Endothelial cell of umbilical vein (primary cell): Measurements from ENCODE around the gene CTDP1. TPM values are rescaled to one million over a fixed set of nuclear protein-coding genes. Genes with fewer than 3 reads are reported as not detected.
A peak's percentile ranks its signal among the peaks of the same experiment; 100 is the strongest.

Experiments
- Bru-seq: library from RNA; stranded (reverse); fragments of 400-500 nt; gene quantifications from one replicate; lab custom pipeline; 2021; lab: Mats Ljungman, UMichigan
- BruChase-seq, 2 experiments: library from RNA; stranded (reverse); fragments of 400-500 nt; gene quantifications; one replicate each; lab custom pipeline; 2021; lab: Mats Ljungman, UMichigan
- BruUV-seq: library from RNA; stranded (reverse); fragments of 400-500 nt; replicated peaks from 2 replicates; lab custom pipeline; 2021; lab: Mats Ljungman, UMichigan
- CTCF ChIA-PET: fragments of 300-600, 350-600 bp; sonication (Branson Sonifier 250); formaldehyde crosslinking; loops from one replicate; lab custom pipeline; 2021; ENCODE audit warnings: antibody characterized with exemption, inconsistent platforms; lab: Charles Lee
- POLR2A ChIA-PET: fragments of 300-600, 350-600 bp; sonication (Branson Sonifier 250); formaldehyde crosslinking; loops from one replicate; lab custom pipeline; 2021; ENCODE audit warnings: antibody characterized with exemption, inconsistent platforms; lab: Charles Lee
- DNase-seq: peaks from one replicate; pipeline ENCODE4 v3.0.0-alpha.2; 2011; ENCODE audit warnings: low read depth, low spot score
- FAIRE-seq: peaks from 2 replicates; lab custom pipeline; 2011; peaks lifted over from hg19 to GRCh38; lab: Jason Lieb, UNC
- H2AFZ ChIP-seq: 2 replicates; pipeline ENCODE4 v1.6.0; 2012; ENCODE audit warnings: low read depth, low read length, control low read depth, inconsistent platforms
- H3K27ac ChIP-seq: 2 replicates; pipeline ENCODE4 v1.5.1; 2011; ENCODE audit warnings: low read depth, mild to moderate bottlenecking, control low read depth, low read length, moderate library complexity; ENCODE audit not compliant: insufficient read depth
- H3K27me3 ChIP-seq, 2 experiments: 2 replicates each; pipeline versions ENCODE4 v1.6.0 to v1.6.1; 2011; ENCODE audit warnings: low read length in 2 of 2, mixed read lengths in 1 of 2; ENCODE audit not compliant: control insufficient read depth in 2 of 2, insufficient read depth in 2 of 2
- H3K36me3 ChIP-seq, 2 experiments: 2 replicates in 1 of 2; 3 replicates in 1 of 2; pipeline ENCODE4 v1.5.1; 2011; ENCODE audit warnings: low read length in 2 of 2, mild to moderate bottlenecking in 1 of 2, moderate library complexity in 1 of 2; ENCODE audit not compliant: control insufficient read depth in 2 of 2, insufficient read depth in 2 of 2; ENCODE audit errors: extremely low read depth in 1 of 2
- H3K4me1 ChIP-seq: 3 replicates; pipeline ENCODE4 v1.5.1; 2011; ENCODE audit warnings: mild to moderate bottlenecking, low read length; ENCODE audit not compliant: control insufficient read depth, insufficient read depth; ENCODE audit errors: extremely low read depth
- H3K4me2 ChIP-seq: 2 replicates; pipeline ENCODE4 v1.6.1; 2011; ENCODE audit warnings: low read length, control low read depth, mixed read lengths; ENCODE audit not compliant: insufficient read depth
- H3K4me3 ChIP-seq, 3 experiments: fragments of 200-600 bp in 1 of 3; sonication (generic), shearing (Covaris generic) in 1 of 3; replicated peaks in 1 of 3; 2 replicates each; pipeline ENCODE4 v1.5.1; 2011 to 2016; ENCODE audit warnings: control low read depth in 3 of 3, low read length in 3 of 3, mild to moderate bottlenecking in 2 of 3, inconsistent platforms in 1 of 3, low read depth in 1 of 3, moderate library complexity in 1 of 3; ENCODE audit not compliant: insufficient read depth in 1 of 3
- H3K79me2 ChIP-seq: 2 replicates; pipeline ENCODE4 v1.6.0; 2012; ENCODE audit warnings: low read length, inconsistent platforms; ENCODE audit not compliant: control insufficient read depth, insufficient read depth
- H3K9ac ChIP-seq: replicated peaks from 2 replicates; pipeline ENCODE3; 2011; ENCODE audit warnings: low read length, control low read depth; ENCODE audit not compliant: insufficient read depth; ENCODE audit errors: extremely low read depth
- H3K9me1 ChIP-seq: replicated peaks from 3 replicates; pipeline ENCODE4 v1.6.0; 2011; ENCODE audit warnings: mild to moderate bottlenecking, low read length; ENCODE audit not compliant: control insufficient read depth, insufficient read depth; ENCODE audit errors: extremely low read depth
- H3K9me3 ChIP-seq: replicated peaks from 2 replicates; pipeline ENCODE4 v1.5.1; 2012; ENCODE audit warnings: low read length, inconsistent platforms; ENCODE audit not compliant: control insufficient read depth, insufficient read depth
- H4K20me1 ChIP-seq: replicated peaks from 2 replicates; pipeline ENCODE3; 2011; ENCODE audit warnings: mild to moderate bottlenecking, low read length; ENCODE audit not compliant: control insufficient read depth, insufficient read depth; ENCODE audit errors: extremely low read depth
- CTCF ChIP-seq, 2 donors: IDR thresholded peaks; 1 replicate in 1 of 2; 2 replicates in 1 of 2; pipeline ENCODE4 v1.5.1; 2011; ENCODE audit warnings: low read length in 2 of 2, mild to moderate bottlenecking in 2 of 2, moderate library complexity in 2 of 2, control low read depth in 1 of 2, inconsistent platforms in 1 of 2, low read depth in 1 of 2; ENCODE audit not compliant: insufficient read depth in 1 of 2; ENCODE audit errors: extremely low read depth in 1 of 2
- POLR2AphosphoS5 ChIP-seq: IDR thresholded peaks from 2 replicates; pipeline ENCODE4 v1.6.1; 2012; ENCODE audit warnings: low read depth, mild to moderate bottlenecking, control low read depth, low read length, moderate library complexity; ENCODE audit not compliant: insufficient read depth
- dilution Hi-C: fragments of 300-500 bp; cut with MboI; formaldehyde crosslinking; loops from one replicate; pipeline ENCODE4 v1.15.0; 2019; ENCODE audit warnings: low sequenced_read_pairs; ENCODE audit not compliant: extremely low pct_ligation_motif_present
- intact Hi-C: fragments of 100-400 bp; cut with micrococcal nuclease; formaldehyde crosslinking; loops from one replicate; pipeline ENCODE4 v1.10.0; 2022
- long read RNA-seq: library from polyadenylated mRNA; stranded (forward); transcript quantifications from one replicate; pipeline ENCODE4 v2.0.0, GENCODE V29; 2021
- polyA minus RNA-seq, 3 experiments: library from RNA; depleted of rRNA, polyadenylated mRNA; stranded (reverse); fragments of >200 nt; gene quantifications; 1 replicate in 1 of 3; 2 replicates in 2 of 3; pipeline ENCODE4 v1.2.3, GENCODE V29; 2011
- polyA plus RNA-seq, 4 experiments: library from polyadenylated mRNA; depleted of rRNA in 3 of 4; stranded (reverse) in 3 of 4; unstranded in 1 of 4; fragments of >200 nt; gene quantifications; 2 replicates each; pipeline versions ENCODE4 v1.2.1 to v1.2.3, GENCODE V29; 2011 to 2012; ENCODE audit warnings: missing spikeins in 1 of 4
- total RNA-seq: library from RNA; stranded (reverse); gene quantifications from 2 replicates; pipeline ENCODE4 v1.2.3, GENCODE V29; 2021

CTDP1 gene
- total RNA-seq: 23.5 and 27.6 TPM in 2 replicates
- polyA plus RNA-seq: 13.5 and 15.3 TPM in 2 replicates
- polyA plus RNA-seq (2011; cell fraction: cytosol; rRNA removed): 11.4 and 12.7 TPM in 2 replicates
- 22.4 and 24.7 TPM in 2 replicates for polyA plus RNA-seq (2011; cell fraction: nucleus; rRNA removed)
- 14.8 and 15.6 TPM in 2 replicates for polyA plus RNA-seq (2012)
- 10.5 and 13.8 TPM in 2 replicates for polyA minus RNA-seq
- polyA minus RNA-seq (2011; cell fraction: cytosol; rRNA and poly(A)+ RNA removed): 8.6 TPM
- polyA minus RNA-seq (2011; cell fraction: nucleus; rRNA and poly(A)+ RNA removed): 14.1 and 18.1 TPM in 2 replicates
- Bru-seq, nascent RNA: percentile 62 among the genes with signal in this experiment
- percentile 59 among the genes with signal in this experiment for BruChase-seq, experiment 1, labeled RNA remaining after a 6-hour chase
- BruChase-seq, experiment 2, labeled RNA remaining after a 2-hour chase: percentile 64 among the genes with signal in this experiment
- long read RNA-seq, full-length matches to known transcripts: 29 of 45 reads
- long read RNA-seq, partial matches to known transcripts: 13 of 45 reads
- long read RNA-seq, other reads (novel, unspliced or antisense): 3 of 45 reads

- POLR2A ChIA-PET: no interaction called here
- DNase-seq: peak; percentile 96
- BruUV-seq: no TSS peak
These were observed at the start of gene CTDP1 for GRCh38 chr18:79679552-79680099. TSS of gene CTDP1 (plus strand) at chr18:79679803. CDS start at chr18:79679948, 145 bp downstream.

More at GRCh38 chr18:79679552-79680099, at the start of gene CTDP1:
- Histone ChIP-seq H4K20me1 (no peaks in the 10 kb centered on the region), H3K27ac (peak within 1 kb of the TSS; percentile 73), H2AFZ (peak within 1 kb of the TSS; percentile 83), H3K9me3 (no peaks in the 10 kb centered on the region), H3K79me2 (peaks cover 52% of the 10 kb centered on the region), H3K27me3 (no peaks in the 10 kb centered on the region), H3K9ac (peak within 1 kb of the TSS; percentile 60), H3K4me1 (peaks cover 16% of the 10 kb centered on the region), H3K9me1 (no peaks in the 10 kb centered on the region), H3K36me3 (peaks cover 0 to 3% of the 10 kb centered on the region in 2 experiments), H3K4me3 (peak within 1 kb of the TSS; percentile 82 to 99 (median 83)), H3K4me2 (peak within 1 kb of the TSS; percentile 78)
- TF ChIP-seq CTCF (IDR thresholded peaks at IDR 0.05; ENCODE audit: extremely low read depth in 1 of 2, insufficient read depth in 1 of 2, low read depth in 1 of 2, low read length in 2 of 2): no peak
- peak; percentile 62 for TF ChIP-seq POLR2AphosphoS5
- CTCF ChIA-PET: interaction anchor here (1.1 kb wide), 1 partner anchor 355 kb away, joined by 6 read pairs; the partner anchor contains the start of gene RBFA
- intact Hi-C loops (loop anchor here (1.0 to 5.0 kb wide), 6 partner anchors 273 to 429 kb away; partner anchors contain the start of genes ADNP2, NFATC1, RBFA and SLC66A2), dilution Hi-C loops (no loop called here)
- FAIRE-seq: no peak
